GM18858 (cell line): ENCODE data around the gene LMO7.
"Not testable (repeated sequence)": the region's sequence is repeated elsewhere in the genome, so short reads cannot be mapped to it uniquely, and the experiment has no call there.

Source experiments
- ATAC-seq: cut with Tn5 transposase; IDR thresholded peaks from one replicate; pipeline ENCODE4 v1.9.1; 2021; ENCODE audit not compliant: unreplicated experiment

Gene LMO7

GRCh38 chr13:75645141-75645540, 9.0 kb downstream of the LMO7 start:
- ATAC-seq = no peak

GRCh38 chr13:75647126-75647784, 11.1 kb downstream of the LMO7 start:
- ATAC-seq = peak; percentile 84

DNA sequence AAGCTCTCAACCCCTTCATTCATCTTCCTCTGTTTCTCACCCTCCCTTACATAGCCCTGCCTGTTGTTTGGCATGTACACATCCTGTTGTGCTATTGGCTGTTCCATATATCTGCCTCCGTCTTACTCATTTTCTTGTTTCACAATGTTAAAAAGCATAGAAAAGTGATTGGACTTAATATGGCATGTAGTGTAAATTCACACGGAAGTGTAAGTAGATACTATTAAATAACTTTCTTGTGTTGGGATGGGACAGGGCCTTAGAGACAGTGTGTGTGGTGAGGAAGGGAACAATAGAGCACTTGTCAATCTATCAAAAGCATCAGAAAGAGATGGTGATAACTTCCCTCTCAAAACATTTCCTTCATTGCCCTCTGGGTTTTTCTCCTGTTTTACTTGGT, 12.3 kb downstream of the LMO7 start:
- no peak for ATAC-seq

DNA sequence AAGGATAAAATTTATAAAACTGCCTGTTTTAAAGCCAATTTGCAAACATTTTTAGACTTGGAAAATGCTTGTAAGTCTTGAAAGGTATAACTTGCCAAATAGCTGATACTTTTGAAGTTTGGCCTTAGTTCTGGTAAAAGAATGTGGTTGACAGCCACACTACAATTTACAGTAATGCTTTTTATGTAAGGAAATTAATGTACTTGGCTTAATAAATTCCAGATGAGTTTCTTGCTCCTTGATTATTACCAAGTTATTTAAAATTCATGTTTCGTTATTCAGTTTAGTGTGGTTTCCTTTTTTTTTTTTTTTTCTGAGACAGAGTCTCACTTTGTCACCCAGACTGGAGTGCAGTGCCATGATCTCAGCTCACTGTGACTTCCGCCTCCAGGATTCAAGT, 14.9 kb downstream of the LMO7 start:
- ATAC-seq = no peak

- no peak for ATAC-seq
These were observed 16.6 kb downstream of the LMO7 start for GRCh38 chr13:75652726-75653125.

GRCh38 chr13:75656425-75656989, 20.4 kb downstream of the LMO7 start:
- no peak for ATAC-seq

- ATAC-seq = no peak
These were observed 21.0 kb downstream of the LMO7 start for GRCh38 chr13:75657111-75657510.

DNA sequence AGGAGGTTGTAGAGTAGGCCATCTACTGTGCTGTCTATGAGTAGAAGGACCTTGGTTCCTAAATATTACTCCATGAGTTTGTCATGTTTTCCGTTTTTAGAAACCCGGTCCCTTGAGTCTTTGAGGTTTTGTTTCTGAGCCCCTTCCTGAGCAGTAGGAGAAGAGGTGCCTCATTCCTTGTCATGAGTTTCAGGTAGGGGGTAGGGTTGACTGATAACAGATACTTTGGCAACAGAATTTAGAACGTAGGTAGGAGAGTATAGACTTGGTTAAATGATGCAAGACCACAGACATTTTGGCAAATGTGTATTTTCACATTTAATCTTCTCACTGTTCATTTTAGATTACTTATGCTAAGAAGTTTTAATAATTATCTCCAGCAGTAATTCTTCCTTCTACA, 24.6 kb downstream of the LMO7 start:
- no peak for ATAC-seq

GRCh38 chr13:75661443-75661842, 25.3 kb downstream of the LMO7 start:
- ATAC-seq = no peak

GRCh38 chr13:75666646-75667351, 30.7 kb downstream of the LMO7 start:
- no peak for ATAC-seq

- no peak for ATAC-seq
These were observed 33.6 kb downstream of the LMO7 start for GRCh38 chr13:75669706-75670105.

DNA sequence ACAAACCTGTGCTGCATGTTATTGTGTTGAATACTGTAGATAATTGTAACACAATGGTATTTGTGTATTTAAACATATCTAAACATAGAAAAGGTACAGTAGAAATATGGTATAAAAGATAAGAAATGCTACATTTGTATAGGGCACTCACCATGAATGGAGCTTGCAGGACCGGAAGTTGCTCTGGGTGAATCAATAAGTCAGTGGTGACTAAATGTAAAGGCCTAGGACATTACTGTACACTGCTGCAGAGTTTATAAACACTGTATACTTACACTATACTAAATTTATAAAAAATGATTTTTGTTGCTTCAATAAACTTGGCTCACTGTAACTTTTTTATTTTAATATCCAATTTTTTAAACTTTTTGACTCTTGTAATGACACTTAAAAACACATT, 34.4 kb downstream of the LMO7 start:
- ATAC-seq = no peak

DNA sequence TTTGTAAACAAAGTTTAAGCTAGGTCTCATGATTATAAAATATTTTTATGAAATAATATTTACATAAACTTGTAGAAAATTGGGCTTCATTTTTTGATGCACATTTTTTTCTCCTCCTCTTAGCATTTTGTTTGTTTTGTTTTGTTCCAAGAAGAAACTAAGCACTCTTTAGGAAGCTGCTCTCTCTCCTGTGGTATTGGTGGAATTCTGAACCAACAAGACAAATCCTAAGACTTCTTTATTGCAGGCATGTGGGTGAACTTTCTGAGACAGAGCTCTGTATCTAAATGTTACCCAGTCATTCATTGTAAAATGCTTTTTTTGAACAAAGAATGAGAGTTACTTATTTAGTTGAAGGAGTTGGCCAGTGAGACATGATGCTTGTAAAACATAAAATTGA, 39.3 kb downstream of the LMO7 start:
- ATAC-seq = no peak

DNA sequence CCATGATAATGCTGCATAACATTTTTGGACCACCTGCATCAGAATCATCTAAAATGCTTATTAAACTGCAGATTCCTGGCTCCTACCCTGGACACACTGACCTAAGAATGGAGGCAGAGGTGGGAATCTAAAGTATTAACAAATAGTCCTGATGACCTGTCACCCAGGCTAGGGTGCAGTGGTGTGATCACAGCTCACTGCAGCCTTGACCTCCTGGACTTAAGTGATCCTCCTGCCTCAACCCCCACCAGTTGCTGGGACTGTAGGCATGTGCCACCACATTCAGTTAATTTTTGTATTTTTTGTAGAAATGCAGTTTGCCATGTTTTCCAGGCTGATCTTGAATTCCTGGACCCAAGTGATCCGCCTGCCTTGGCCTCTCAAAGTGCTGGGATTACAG, 43.3 kb downstream of the LMO7 start:
- no peak for ATAC-seq

DNA sequence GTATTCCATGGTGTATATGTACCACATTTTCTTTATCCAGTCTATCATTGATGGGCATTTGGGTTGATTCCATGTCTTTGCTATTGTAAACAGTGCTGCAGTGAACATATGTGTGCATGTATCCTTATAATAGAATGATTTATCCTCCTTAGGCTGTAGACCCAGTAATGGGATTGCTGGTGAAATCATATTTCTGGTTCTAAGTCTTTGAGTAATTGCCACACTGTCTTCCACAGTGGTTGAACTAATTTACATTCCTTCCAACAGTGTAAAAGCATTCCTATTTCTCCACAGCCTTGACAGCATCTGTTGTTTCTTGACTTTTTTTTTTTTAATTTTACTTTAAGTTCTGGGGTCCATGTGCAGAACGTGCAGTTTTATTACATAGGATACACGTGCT, 44.1 kb downstream of the LMO7 start:
- ATAC-seq = not testable (repeated sequence)

DNA sequence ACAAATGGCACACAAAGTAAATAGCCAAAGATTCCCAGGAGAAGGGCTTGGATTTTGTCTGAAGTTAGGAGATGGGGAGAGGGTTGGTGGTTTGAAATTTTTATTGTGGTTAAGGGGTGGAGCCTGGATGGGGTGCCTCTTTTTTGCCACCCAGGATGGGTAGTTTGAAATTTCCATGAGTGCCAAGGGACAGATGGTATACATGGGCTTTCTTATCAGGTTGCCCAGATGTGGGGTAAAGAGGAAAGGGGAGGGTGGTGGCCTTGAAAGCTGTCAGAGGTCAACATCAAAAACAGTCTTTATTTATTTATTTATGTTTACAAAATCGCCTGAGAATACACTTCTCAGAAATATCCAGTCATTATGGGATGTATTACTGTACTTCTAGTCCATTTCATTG, 46.2 kb downstream of the LMO7 start:
- ATAC-seq = no peak

DNA sequence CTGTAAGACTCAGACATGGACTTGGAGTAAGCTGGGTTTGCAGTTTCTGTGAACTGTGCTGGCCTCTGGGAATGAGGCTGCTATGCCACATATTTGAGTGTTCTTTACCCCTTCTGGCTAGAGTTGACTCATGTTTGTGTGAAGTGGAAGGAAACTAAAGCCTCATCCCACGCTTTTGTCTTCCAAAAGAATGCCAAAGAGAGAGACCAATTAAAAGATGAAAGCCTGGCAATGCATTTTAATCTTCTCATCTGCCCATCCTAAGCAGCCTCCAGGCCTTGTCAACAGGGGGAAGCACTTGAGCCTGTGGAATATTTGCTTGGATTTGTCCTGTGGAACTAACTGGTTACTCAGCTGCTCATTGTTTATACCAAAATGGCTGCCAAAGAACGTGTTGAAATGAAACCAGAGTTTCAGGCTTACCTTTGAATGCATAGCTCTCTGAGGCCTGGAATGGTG, 49.1 kb downstream of the LMO7 start:
- ATAC-seq = no peak

GRCh38 chr13:75687150-75687763, 51.1 kb downstream of the LMO7 start:
- no peak for ATAC-seq

DNA sequence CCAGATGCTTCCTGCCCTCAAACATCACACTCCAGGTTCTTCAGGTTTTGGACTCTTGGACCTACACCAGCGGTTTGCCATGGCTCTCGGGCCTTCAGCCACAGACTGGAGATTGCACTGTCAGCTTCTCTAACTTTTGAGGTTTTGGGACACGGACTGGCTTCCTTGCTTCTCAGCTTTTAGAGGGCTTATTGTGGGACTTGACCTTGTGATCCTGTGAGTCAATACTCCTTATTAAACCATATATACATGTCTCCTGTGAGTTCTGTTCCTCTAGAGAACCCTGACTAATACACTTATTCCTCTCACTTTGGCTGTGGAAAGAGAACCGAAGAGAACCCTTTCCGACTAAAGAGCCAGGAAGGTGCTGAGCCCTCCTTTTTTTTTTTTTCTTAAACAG, 53.6 kb downstream of the LMO7 start:
- no peak for ATAC-seq

GRCh38 chr13:75690607-75691006, 54.5 kb downstream of the LMO7 start:
- no peak for ATAC-seq

- no peak for ATAC-seq
These were observed 55.1 kb downstream of the LMO7 start for GRCh38 chr13:75691183-75691582.

DNA sequence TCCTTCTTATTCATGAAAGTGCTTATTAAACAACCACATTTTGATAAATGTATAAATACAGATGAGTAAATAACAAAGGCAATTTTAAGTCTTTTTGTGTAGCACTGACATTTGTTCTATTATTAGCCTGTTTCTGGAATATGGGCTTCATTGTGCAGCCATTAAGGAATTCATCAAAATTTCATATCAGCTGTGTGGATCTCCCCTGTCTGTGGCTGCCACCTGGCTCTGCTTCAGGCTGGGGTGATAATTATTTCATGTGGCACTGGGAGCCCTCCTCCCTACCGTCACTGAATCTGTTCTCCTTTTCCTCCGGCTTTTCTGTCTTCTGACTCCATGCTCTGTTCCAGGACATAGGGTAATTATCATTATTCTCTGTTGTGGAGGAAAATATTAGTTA, 57.1 kb downstream of the LMO7 start:
- ATAC-seq = no peak
